GM21737 (cell line): ENCODE results near the gene B4GALNT1.
"Not testable (repeated sequence)": the region's sequence is repeated elsewhere in the genome, so short reads cannot be mapped to it uniquely, and the experiment has no call there.

Experiments
- ATAC-seq: cut with Tn5 transposase; IDR thresholded peaks from one replicate; pipeline ENCODE4 v1.9.1; 2021; ENCODE audit warnings: mild to moderate bottlenecking, moderate library complexity; ENCODE audit not compliant: unreplicated experiment

B4GALNT1 gene

DNA sequence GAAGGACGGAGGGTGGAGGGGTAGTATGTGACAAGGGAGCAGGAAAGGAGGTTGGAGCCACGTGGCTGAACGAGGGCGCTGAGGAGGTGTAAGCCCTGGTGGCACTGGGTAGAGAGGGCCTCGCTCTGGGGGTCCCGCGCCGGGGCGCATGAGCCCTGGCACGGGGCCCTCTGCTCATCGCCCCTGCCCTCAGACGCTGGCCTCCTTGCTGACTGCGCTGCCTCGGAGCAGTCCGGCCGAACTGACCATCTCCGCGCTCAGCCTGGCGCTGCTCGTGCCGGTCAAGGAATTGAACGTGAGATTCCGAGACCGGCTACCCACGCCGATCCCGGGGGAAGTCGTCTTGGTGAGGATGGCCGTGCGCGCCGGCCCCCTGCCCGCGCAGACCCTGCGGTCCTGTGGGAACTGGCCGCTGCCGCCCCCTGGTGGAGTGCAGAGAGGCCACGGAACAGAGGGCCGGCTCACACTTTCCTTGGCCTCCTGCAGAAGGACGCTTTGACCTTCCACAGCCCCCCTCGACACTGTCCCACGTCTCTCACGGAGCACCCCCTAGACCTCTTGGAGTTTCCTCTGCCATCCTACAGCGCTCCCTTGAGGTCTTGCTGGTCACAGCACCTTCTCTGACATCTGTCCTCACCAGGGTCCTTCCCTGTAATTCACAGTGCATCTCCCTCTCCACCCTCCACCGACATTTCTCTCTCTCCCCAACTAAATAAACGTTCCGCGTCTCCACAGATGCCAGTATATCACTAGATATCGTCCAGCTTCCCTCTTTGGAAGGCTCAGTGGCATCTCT, 11.3 kb downstream of the B4GALNT1 start:
- no peak for ATAC-seq

GRCh38 chr12:57620936-57621496, 12.0 kb downstream of the B4GALNT1 start:
- ATAC-seq = no peak

DNA sequence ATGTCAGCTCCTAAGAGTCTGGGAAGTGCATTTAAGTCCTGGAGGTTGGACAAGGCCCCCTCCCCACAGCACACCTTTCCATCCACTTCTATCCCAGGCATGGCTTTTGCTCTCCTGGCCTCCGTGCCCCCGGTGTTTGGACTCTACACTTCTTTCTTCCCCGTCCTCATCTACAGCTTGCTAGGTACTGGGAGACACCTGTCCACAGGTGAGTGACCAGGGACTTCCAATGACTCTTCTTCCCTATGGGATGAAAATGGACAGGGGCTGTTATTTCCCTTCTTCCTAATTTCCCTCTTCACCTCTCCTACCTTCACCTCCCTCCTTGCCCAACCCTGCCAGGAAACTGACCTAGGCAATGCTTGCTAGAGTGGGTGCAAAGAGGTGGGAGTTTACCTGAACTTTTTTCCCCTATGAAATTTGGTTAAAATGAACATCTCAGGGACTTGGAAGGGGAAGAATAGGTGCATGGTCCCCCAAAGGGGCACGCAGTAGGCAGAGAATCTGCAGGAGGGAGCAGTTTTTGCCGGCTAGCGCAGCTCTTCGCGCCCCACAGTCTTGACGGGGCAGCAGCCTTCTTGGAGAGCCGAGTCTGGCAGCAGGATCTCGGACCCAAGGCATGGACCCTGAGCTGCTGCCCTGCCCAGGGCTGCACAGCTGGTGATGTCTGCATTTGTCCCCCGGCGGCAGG, 12.6 kb downstream of the B4GALNT1 start:
- ATAC-seq = no peak

- no peak for ATAC-seq
Measured at GRCh38 chr12:57619434-57620244, 13.4 kb downstream of the B4GALNT1 start.

- no peak for ATAC-seq
Measured at GRCh38 chr12:57618966-57619433, 14.0 kb downstream of the B4GALNT1 start.

DNA sequence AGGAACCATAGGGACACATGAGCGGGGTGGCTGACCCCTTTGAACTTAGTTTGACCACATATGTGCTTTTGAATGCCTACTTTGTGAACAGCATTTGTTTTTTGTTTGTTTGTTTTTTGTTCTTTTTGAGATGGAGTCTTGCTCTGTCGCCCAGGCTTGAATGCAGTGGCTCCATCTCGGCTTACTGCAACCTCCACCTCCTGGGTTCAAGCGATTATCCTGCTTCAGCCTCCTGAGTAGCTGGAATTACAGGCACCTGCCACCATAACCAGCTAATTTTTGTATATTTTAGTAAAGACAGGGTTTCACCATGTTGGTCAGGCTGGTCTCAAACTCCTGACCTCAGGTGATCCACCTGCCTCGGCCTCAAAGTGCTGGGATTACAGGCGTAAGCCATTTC, 14.6 kb downstream of the B4GALNT1 start:
- ATAC-seq = not testable (repeated sequence)

DNA sequence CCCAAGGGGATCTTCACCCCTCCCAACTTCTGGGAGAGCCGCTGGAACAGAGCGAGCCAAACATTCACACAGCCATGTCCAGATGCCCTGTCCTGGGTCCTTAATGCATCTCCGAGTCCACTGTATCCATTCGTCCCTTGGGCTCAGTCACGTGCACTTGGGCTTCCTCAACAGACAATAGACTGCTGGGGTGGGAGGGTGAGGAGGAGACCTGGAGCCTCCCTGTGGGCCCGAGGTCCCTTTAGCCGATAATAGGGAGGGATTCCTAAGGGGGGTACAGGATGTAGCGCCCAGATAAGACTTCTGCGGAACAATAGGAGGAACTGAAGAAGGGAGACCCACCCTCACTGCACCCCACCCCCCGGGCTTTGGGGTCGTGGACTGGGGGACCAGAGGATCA, 15.1 kb downstream of the B4GALNT1 start:
- no peak for ATAC-seq

- ATAC-seq = no peak
Measured at GRCh38 chr12:57616383-57617101, 16.5 kb downstream of the B4GALNT1 start.

DNA sequence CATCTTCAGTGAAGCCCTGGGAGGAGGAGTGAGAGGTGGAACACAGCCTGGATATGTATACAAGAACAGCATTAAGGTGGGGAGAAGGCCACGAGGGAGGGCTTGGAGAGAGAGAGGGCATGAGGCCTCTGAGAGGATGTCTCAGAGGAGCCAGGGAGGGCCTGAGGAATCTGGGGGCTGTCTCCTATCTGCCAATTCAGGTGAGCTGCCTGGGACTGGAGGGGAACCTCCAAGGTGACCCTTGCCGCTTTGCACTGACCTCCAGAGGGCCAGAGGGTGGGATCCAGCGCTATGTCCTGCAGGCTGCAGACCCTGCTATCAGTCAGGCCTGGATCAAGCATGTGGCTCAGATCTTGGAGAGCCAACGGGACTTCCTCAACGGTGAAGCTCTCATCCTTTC, 17.4 kb downstream of the B4GALNT1 start:
- ATAC-seq = no peak

DNA sequence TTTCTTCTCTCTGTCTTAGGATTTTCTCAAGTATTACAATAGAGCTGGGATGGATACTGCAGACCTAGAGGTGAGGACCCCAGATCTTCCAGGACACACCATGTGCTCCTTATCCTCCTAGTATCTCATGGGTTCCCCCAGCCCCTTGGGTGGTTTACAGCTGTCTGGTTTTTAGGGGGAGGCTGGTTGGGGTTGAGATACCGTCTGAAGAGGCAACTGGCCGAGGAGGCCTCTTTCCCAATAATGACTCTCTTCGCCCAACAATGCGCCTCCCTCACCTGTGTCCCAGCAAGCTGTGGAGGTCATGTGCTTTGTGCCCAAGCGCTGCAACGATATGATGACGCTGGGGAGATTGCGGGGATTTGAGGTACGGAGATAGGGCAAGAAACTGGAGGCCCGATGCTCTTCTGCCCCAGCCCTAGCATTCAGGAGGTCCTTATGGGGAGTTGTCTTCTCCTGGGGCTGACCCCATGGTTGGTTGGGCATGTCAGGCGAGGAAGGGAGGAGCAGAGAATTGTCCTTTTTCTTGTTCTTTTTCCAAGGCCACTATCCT, 18.0 kb downstream of the B4GALNT1 start:
- ATAC-seq = no peak

DNA sequence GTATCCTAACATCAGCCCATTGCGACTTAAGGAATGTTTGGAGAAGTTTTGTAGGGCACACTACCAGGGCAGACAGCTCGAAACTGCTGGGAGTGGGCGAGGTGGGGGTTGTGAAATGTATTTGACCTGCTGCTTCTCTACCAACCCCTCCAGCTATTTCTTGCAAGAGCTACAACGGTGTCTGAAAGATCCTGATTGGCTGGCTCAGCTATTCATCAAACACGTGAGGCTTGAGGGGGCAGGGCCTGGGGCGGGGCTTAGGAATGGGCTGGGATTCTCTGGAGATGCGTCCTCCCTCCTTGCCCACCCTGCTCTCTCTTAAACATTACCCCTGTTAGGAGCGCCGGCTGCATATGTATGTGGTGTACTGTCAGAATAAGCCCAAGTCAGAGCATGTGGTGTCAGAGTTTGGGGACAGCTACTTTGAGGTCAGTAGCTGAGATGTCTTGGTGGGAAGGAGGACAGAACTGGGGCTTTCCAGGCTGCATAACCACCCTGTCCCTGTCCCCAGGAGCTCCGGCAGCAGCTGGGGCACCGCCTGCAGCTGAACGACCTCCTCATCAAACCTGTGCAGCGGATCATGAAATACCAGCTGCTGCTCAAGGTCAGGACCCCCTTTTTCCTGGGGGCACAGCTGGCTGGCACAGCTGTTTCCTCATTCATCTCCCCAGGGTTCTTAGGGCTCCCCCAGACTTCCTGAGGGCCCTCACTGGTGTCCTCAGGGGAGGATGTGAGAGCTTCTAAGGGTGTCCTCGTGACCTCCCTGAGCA, 18.6 kb downstream of the B4GALNT1 start:
- peak; percentile 47 for ATAC-seq

- ATAC-seq = no peak
Measured at GRCh38 chr12:57613427-57614109, 19.4 kb downstream of the B4GALNT1 start.

DNA sequence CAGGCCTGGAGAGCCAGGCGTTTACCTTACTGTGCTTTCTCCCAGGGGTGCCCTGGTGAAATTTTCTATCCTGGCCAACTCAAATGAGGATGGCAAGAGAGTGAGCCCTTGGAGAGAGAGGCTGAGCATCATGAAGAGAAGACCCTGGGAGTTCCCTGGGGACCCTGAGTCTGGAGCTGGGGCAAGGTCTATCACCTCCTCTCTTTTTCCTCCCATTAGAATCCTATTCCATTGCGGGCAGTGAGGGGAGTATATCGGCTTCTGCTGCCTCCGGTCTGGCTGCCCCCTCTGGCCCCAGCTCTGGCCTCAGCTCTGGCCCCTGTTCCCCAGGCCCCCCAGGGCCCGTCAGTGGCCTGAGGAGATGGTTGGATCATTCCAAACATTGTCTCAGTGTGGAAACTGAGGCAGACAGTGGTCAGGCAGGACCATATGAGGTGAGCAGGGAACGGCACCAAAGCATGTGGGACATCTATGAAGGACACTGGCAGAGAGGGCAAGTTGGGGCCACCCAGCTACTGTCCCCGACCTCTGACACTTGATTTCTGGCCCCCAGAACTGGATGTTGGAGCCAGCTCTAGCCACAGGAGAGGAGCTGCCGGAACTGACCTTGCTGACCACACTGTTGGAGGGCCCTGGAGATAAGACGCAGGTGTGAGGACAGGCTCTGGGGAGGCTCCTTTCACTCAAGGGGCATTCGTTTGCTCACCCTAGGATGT, 20.1 kb downstream of the B4GALNT1 start:
- no peak for ATAC-seq

DNA sequence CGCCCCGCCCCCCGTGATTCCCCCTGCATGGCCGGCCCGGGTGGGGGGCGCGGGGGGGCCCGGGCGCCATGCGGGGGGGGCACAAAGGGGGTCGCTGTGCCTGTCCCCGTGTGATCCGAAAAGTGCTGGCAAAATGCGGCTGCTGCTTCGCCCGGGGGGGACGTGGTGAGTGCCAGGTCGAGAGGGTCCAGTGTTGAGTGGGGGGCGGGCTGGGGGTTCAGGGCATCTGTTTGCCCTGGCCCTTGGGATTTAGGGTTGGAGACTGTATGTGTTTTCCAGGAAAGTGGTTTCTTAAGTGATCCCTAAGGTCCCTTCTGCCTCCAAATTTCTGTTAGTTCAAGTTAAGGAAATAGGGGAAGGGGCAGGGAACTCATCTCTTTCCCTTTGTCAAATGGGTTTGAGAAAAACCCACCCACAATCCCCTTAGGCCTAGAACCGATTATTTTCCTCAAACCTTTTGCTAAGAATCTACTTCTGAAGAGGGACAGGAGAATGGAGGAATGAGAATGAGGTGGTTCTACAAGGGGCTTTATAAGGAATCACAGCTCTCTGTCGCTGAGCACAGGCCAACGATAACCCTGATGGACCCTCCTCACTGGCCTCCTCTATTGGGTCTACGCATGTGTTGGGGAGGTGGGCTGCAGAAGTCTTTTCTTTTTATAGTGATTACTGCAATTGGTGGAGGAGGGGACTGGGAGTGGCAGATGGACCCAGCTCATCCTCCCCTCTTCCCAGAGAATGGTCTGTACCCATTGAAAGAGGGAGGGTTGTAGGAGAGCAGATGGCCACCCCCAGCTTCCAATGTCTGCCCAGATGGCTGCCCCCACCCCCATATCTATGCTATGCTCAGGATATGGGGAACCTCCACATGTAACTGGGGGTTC, 20.9 kb downstream of the B4GALNT1 start:
- ATAC-seq = no peak

GRCh38 chr12:57611108-57611826, 21.7 kb downstream of the B4GALNT1 start, which contains the start of gene ARHGEF25:
TSS of gene ARHGEF25 (plus strand) at chr12:57611435. CDS start at chr12:57611895, 460 bp downstream.
- no peak for ATAC-seq

DNA sequence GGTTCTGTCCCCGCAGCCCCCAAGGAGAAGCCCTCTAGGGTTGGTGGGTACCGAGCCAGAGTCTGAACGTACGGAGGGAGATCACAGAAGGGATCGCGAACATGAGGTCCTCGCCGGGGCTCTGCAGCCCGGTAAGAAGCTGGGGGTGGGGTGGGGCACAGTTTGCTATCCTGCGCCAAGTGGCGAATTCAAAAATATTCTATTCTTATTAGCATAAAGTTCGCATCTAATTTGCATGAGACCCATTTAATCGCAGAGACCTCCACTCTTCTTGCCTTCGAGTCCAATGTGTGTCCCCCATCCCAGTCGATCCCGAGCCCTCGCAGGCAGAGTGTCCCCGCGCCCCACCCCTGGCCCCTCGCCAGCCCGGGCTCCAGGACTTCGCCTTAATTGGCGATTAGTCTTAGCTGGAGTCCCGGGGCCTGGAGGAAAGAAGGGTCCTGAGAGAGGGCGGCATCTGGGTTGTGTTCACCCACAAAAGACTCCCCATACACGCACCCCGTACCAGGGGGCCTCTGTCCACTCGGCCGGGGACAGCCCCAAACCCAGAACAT, 22.4 kb downstream of the B4GALNT1 start:
- ATAC-seq = no peak
